K562 (cell line): Measurements from ENCODE around the gene SHISA7. TPM values are rescaled to one million over a fixed set of nuclear protein-coding genes. Genes with fewer than 3 reads are reported as not detected.

ENCODE experiments used
- ATAC-seq: fragments of 200-7000 bp; cut with Tn5 transposase; 3 replicates; pipeline ENCODE4 v1.9.1; 2020; ENCODE audit warnings: moderate library complexity
- BruUV-seq: library from RNA; stranded (reverse); fragments of 400-500 nt; replicated peaks from 2 replicates; lab custom pipeline; 2021; lab: Mats Ljungman, UMichigan
- CTCF ChIA-PET: fragments of 300-600 bp; formaldehyde crosslinking; extraction: SDS; loops from one replicate; lab custom pipeline; 2021; ENCODE audit warnings: low intra/inter-chr PET ratio; lab: Yijun Ruan, JAX
- POLR2A ChIA-PET: fragments of 300-600, 350-650 bp; sonication (Branson Sonifier 250); formaldehyde crosslinking; extraction: SDS; loops from one replicate; lab custom pipeline; 2021; ENCODE audit warnings: antibody characterized with exemption, inconsistent platforms; lab: Yijun Ruan, JAX
- DNase-seq, 4 experiments: peaks; one replicate each; pipeline versions ENCODE4 v3.0.0 to v3.0.0-alpha.2; 2011 to 2018; ENCODE audit warnings: low spot score in 3 of 4, mixed read lengths in 3 of 4; ENCODE audit errors: extremely low read depth in 1 of 4
- FAIRE-seq: peaks from 2 replicates; lab custom pipeline; 2011; peaks lifted over from hg19 to GRCh38; lab: Jason Lieb, UNC
- H2AFZ ChIP-seq: 2 replicates; pipeline ENCODE4 v1.6.0; 2011; ENCODE audit warnings: low read depth, low read length, control low read depth, inconsistent platforms
- H3K27ac ChIP-seq: fragments of 200-600 bp; 3 replicates; pipeline ENCODE4 v1.8.0; 2011; ENCODE audit warnings: low read depth, mild to moderate bottlenecking, control low read depth, inconsistent platforms, low read length, moderate library complexity, mixed read lengths; ENCODE audit errors: extremely low read depth
- H3K27me3 ChIP-seq, 2 experiments: fragments of 300-600 bp in 1 of 2; 2 replicates in 1 of 2; 3 replicates in 1 of 2; pipeline versions ENCODE4 v1.6.0 to v1.8.0; 2011; ENCODE audit warnings: inconsistent platforms in 2 of 2, low read length in 2 of 2, mild to moderate bottlenecking in 1 of 2, mixed read lengths in 1 of 2, moderate library complexity in 1 of 2; ENCODE audit not compliant: control insufficient read depth in 2 of 2, insufficient read depth in 2 of 2
- H3K36me3 ChIP-seq: fragments of 300-600 bp; 3 replicates; pipeline ENCODE4 v1.8.0; 2011; ENCODE audit warnings: mild to moderate bottlenecking, low read length, inconsistent platforms; ENCODE audit not compliant: control insufficient read depth, insufficient read depth
- H3K4me1 ChIP-seq, 2 experiments: fragments of 200-600 bp in 1 of 2; replicated peaks in 1 of 2; 2 replicates in 1 of 2; 3 replicates in 1 of 2; pipeline versions ENCODE4 v1.5.1 to v1.8.0; 2011; ENCODE audit warnings: inconsistent platforms in 2 of 2, low read length in 2 of 2, mild to moderate bottlenecking in 1 of 2, mixed read lengths in 1 of 2, moderate library complexity in 1 of 2; ENCODE audit not compliant: control insufficient read depth in 2 of 2, insufficient read depth in 2 of 2
- H3K4me2 ChIP-seq: 2 replicates; pipeline ENCODE4 v1.6.1; 2011; ENCODE audit warnings: low read length, control low read depth, inconsistent platforms, mixed read lengths; ENCODE audit not compliant: insufficient read depth
- H3K4me3 ChIP-seq: fragments of 200-600 bp; sonication (generic), shearing (Covaris generic); 2 replicates; pipeline ENCODE4 v1.5.1; 2016; ENCODE audit warnings: control low read depth, inconsistent platforms
- H3K79me2 ChIP-seq: fragments of 200-600 bp; 3 replicates; pipeline ENCODE4 v1.8.0; 2011; ENCODE audit warnings: low read length, inconsistent platforms; ENCODE audit not compliant: control insufficient read depth, insufficient read depth
- H3K9ac ChIP-seq, 2 experiments: 2 replicates each; pipeline versions ENCODE4 v1.6.0 to v1.6.1; 2011; ENCODE audit warnings: low read depth in 2 of 2, low read length in 2 of 2, control low read depth in 1 of 2, inconsistent platforms in 1 of 2, mild to moderate bottlenecking in 1 of 2, mixed read lengths in 1 of 2; ENCODE audit not compliant: insufficient read depth in 1 of 2
- H3K9me1 ChIP-seq: one replicate; pipeline ENCODE4 v1.6.0; 2011; ENCODE audit warnings: inconsistent platforms, mild to moderate bottlenecking, low read length, moderate library complexity; ENCODE audit not compliant: control insufficient read depth, insufficient read depth
- H3K9me3 ChIP-seq: replicated peaks from 2 replicates; pipeline ENCODE4 v1.5.1; 2011; ENCODE audit warnings: low read depth, low read length, inconsistent platforms; ENCODE audit not compliant: control insufficient read depth, insufficient read depth
- H4K20me1 ChIP-seq: replicated peaks from 2 replicates; pipeline ENCODE4 v1.6.1; 2011; ENCODE audit warnings: low read length, inconsistent platforms, mixed read lengths; ENCODE audit not compliant: control insufficient read depth, insufficient read depth
- CEBPB ChIP-seq: fragments of 450-650 bp; IDR thresholded peaks from 2 replicates; pipeline ENCODE4 v1.6.1; 2016; ENCODE audit warnings: missing genetic modification characterization, missing compliant biosample characterization
- RBM15 ChIP-seq: fragments of 200-400 bp; formaldehyde crosslinking; IDR thresholded peaks from 2 replicates; pipeline ENCODE4 v1.6.1; 2018; ENCODE audit warnings: mild to moderate bottlenecking, low read length, moderate library complexity; ENCODE audit not compliant: insufficient read depth
- ZBTB12 ChIP-seq: fragments of 250-450 bp; sonication (Bioruptor Pico); IDR thresholded peaks from 2 replicates; pipeline ENCODE4 v1.4.0; 2020
- ZNF143 ChIP-seq: sonication (generic); formaldehyde crosslinking; IDR thresholded peaks from 2 replicates; pipeline ENCODE4 v1.9.0; 2022; ENCODE audit warnings: mild to moderate bottlenecking, missing genetic modification reagents
- ZNF318 ChIP-seq, 2 experiments: fragments of 450-650 bp; IDR thresholded peaks; 2 replicates each; pipeline ENCODE4 v1.6.1; 2016; ENCODE audit warnings: mild to moderate bottlenecking in 2 of 2, borderline replicate concordance in 1 of 2, low read depth in 1 of 2, moderate library complexity in 1 of 2
- ZNF395 ChIP-seq: fragments of 200-800 bp; sonication (Bioruptor generic); IDR thresholded peaks from 2 replicates; pipeline ENCODE4 v1.6.1; 2017; ENCODE audit warnings: missing genetic modification characterization, missing compliant biosample characterization
- WGBS: fragments of 100-300 bp; shearing (Covaris generic); methylation state at CpG from one replicate; pipeline ENCODE4 v1.1.6; 2016; ENCODE audit warnings: low coverage, mixed read lengths; ENCODE audit not compliant: insufficient coverage; ENCODE audit errors: missing lambda C conversion rate; 5-methylcytosine and 5-hydroxymethylcytosine counted together
- in situ Hi-C: fragments of 300-500 bp; cut with MboI; formaldehyde crosslinking; loops from 4 replicates; pipeline ENCODE4 v1.15.0; 2018; ENCODE audit warnings: inconsistent platforms, mixed read lengths
- intact Hi-C: fragments of 100-400 bp; cut with micrococcal nuclease; formaldehyde crosslinking; loops from 2 replicates; pipeline ENCODE4 v1.14.2; 2022
- polyA plus RNA-seq, 8 experiments: library from polyadenylated mRNA; depleted of rRNA in 4 of 8; stranded (reverse) in 5 of 8; unstranded in 3 of 8; fragments of >200 nt; fragmentation: Nextera tagmentation in 2 of 8; fragmentation: Illumina TruSeq in 1 of 8; extraction: Ambion mirVana in 2 of 8; extraction: Trizol in 1 of 8; gene quantifications; 2 replicates each; pipeline versions ENCODE4 v1.2.1 to v1.2.3, GENCODE V29; 2011 to 2014; ENCODE audit warnings: inconsistent platforms in 1 of 8, missing spikeins in 1 of 8
- total RNA-seq, 7 experiments: library from RNA; depleted of rRNA in 6 of 7; stranded (reverse); fragments of >200 nt in 6 of 7; fragmentation: Illumina TruSeq in 2 of 7; extraction: Trizol in 2 of 7; gene quantifications; 2 replicates each; pipeline versions ENCODE4 v1.2.1 to v1.2.3, GENCODE V29; 2011 to 2021; ENCODE audit warnings: low replicate concordance in 1 of 7

The SHISA7 gene
- total and polyA plus RNA-seq, 9 of the 15 experiments (the other 6 are each of a cell fraction or from before 2014, with no cell fraction given): 0.01 to 0.40 (median 0.07) TPM

- TF ChIP-seq ZBTB12 (CRISPR knock-in tag): 0 out of 2 replicates have a peak, but pooled peaks have one; percentile 42
These were observed 10.7 kb downstream of the SHISA7 start (continued) for GRCh38 chr19:55432241-55432959.

- DNase-seq (no peak), ATAC-seq (no peak), FAIRE-seq (no peak)
- POLR2A ChIA-PET: interaction anchor here (0.5 kb wide), 1 partner anchor 92 kb away, joined by 3 read pairs; the partner anchor contains the start of gene KMT5C
- no peaks in the 10 kb centered on the region for H3K9me3 ChIP-seq
- no peaks in the 10 kb centered on the region for H3K9me1 ChIP-seq
- 0% methylated on average over 1 of the region's 1 CpG for WGBS
- H2AFZ ChIP-seq: no peak overlapping the region
- CTCF ChIA-PET: no interaction called here
- no peaks in the 10 kb centered on the region for H3K36me3 ChIP-seq
- no peak overlapping the region for H3K27ac ChIP-seq
- no TSS peak for BruUV-seq
- H3K4me1 ChIP-seq: peaks cover 0 to 10% of the 10 kb centered on the region in 2 experiments; a peak in 1 of 5 replicates
- no peak overlapping the region for H3K9ac ChIP-seq
- H3K27me3 ChIP-seq: peaks cover 0 to 13% of the 10 kb centered on the region in 2 experiments; a peak in 2 of 5 replicates
- no peak overlapping the region for H3K4me2 ChIP-seq
- H3K4me3 ChIP-seq: no peak overlapping the region
- in situ Hi-C loops: loop anchor here (25.0 kb wide), 1 partner anchor 769 kb away; the partner anchor contains the start of gene LILRB4
- intact Hi-C loops: no loop called here
- no peaks in the 10 kb centered on the region for H3K79me2 ChIP-seq
- H4K20me1 ChIP-seq: peaks cover 4% of the 10 kb centered on the region; the same call in 1 of the 2 replicates
- TF ChIP-seq CEBPB (tag): 0 out of 2 replicates have a peak, but pooled peaks have one; percentile 11
- TF ChIP-seq RBM15: no peak
- peak; percentile 41; the same call in 1 of the 2 replicates for TF ChIP-seq ZNF143 (CRISPR knock-in tag)
- TF ChIP-seq ZNF318 (IDR thresholded peaks at IDR 0.05; ENCODE audit: borderline replicate concordance in 1 of 2, low read depth in 1 of 2): peak in 1 of 2 experiments; percentile 42; a peak in 1 of 4 replicates
- no peak for TF ChIP-seq ZNF395 (CRISPR knock-in tag)
These were observed 11.9 kb downstream of the SHISA7 start for GRCh38 chr19:55431183-55431582.
